Skin epidermis (tissue), 12 donors: ENCODE results near the gene PRKD1.

Experiments used
- H3K27ac ChIP-seq, 21 experiments: fragments of 200-600 bp; sonication (generic) in 11 of 21; one replicate each; pipeline ENCODE4 v1.5.0; 2020; ENCODE audit warnings: mild to moderate bottlenecking in 3 of 21, inconsistent platforms in 2 of 21, moderate library complexity in 2 of 21
- H3K4me3 ChIP-seq, 7 experiments: fragments of 200-600 bp; sonication (generic) in 2 of 7; one replicate each; pipeline ENCODE4 v1.5.0; 2020; ENCODE audit warnings: inconsistent platforms in 2 of 7, mild to moderate bottlenecking in 2 of 7, moderate library complexity in 1 of 7

The PRKD1 gene

GRCh38 chr14:29927376-29928116, at the start of gene PRKD1:
TSS of gene PRKD1 (minus strand) at chr14:29927847.
- peak within 1 kb of the TSS in 16 of 21 experiments; percentile 5 to 81 (median 52) for H3K27ac ChIP-seq

GRCh38 chr14:29971101-29971500, 43.5 kb upstream of the PRKD1 start:
- Histone ChIP-seq H3K4me3 (no peak overlapping the region), H3K27ac (no peak overlapping the region)

More at GRCh38 chr14:29927376-29928116, at the start of gene PRKD1:
- peak within 1 kb of the TSS; percentile 36 to 68 (median 51) for H3K4me3 ChIP-seq

- Histone ChIP-seq H3K27ac (no peak overlapping the region), H3K4me3 (no peak overlapping the region)
Observed at GRCh38 chr14:29955087-29955486, 27.4 kb upstream of the PRKD1 start.

GRCh38 chr14:29953501-29953900, 25.9 kb upstream of the PRKD1 start:
- Histone ChIP-seq H3K27ac (no peak overlapping the region), H3K4me3 (no peak overlapping the region)

GRCh38 chr14:29944091-29944490, 16.4 kb upstream of the PRKD1 start:
- no peak overlapping the region for H3K27ac ChIP-seq

GRCh38 chr14:29941401-29941800, 13.8 kb upstream of the PRKD1 start:
- no peak overlapping the region for H3K4me3 ChIP-seq
- no peak overlapping the region for H3K27ac ChIP-seq

More at GRCh38 chr14:29944091-29944490, 16.4 kb upstream of the PRKD1 start:
- no peak overlapping the region for H3K4me3 ChIP-seq

GRCh38 chr14:29940482-29940881, 12.8 kb upstream of the PRKD1 start:
- Histone ChIP-seq H3K4me3 (no peak overlapping the region), H3K27ac (no peak overlapping the region)

- Histone ChIP-seq H3K27ac (no peak overlapping the region), H3K4me3 (no peak overlapping the region)
Observed at GRCh38 chr14:29937116-29937515, 9.5 kb upstream of the PRKD1 start.

GRCh38 chr14:29930283-29930682, 2.6 kb upstream of the PRKD1 start:
- Histone ChIP-seq H3K27ac (no peak overlapping the region), H3K4me3 (no peak overlapping the region)

- Histone ChIP-seq H3K27ac (peak overlapping the region in 8 of 21 experiments; percentile 5 to 81 (median 56)), H3K4me3 (peak overlapping the region; percentile 36 to 68 (median 51))
Observed at GRCh38 chr14:29928117-29928640, 532 bp upstream of the PRKD1 start.

- peak overlapping the region in 14 of 21 experiments; percentile 9 to 81 (median 55) for H3K27ac ChIP-seq
- H3K4me3 ChIP-seq: peak overlapping the region; percentile 36 to 68 (median 51)
Observed at GRCh38 chr14:29926701-29927375, 809 bp downstream of the PRKD1 start.

- H3K27ac ChIP-seq: no peak overlapping the region
Observed at GRCh38 chr14:29926228-29926627, 1.4 kb downstream of the PRKD1 start.

GRCh38 chr14:29925736-29926135, 1.9 kb downstream of the PRKD1 start:
- no peak overlapping the region for H3K4me3 ChIP-seq
- H3K27ac ChIP-seq: no peak overlapping the region

More at GRCh38 chr14:29926228-29926627, 1.4 kb downstream of the PRKD1 start:
- peak overlapping the region in 4 of 7 experiments; percentile 49 to 68 (median 52) for H3K4me3 ChIP-seq

GRCh38 chr14:29925101-29925722, 2.4 kb downstream of the PRKD1 start:
- no peak overlapping the region for H3K4me3 ChIP-seq

GRCh38 chr14:29919845-29920244, 7.8 kb downstream of the PRKD1 start:
- Histone ChIP-seq H3K27ac (no peak overlapping the region), H3K4me3 (no peak overlapping the region)

More at GRCh38 chr14:29925101-29925722, 2.4 kb downstream of the PRKD1 start:
- H3K27ac ChIP-seq: no peak overlapping the region

GRCh38 chr14:29918981-29919380, 8.7 kb downstream of the PRKD1 start:
- H3K4me3 ChIP-seq: no peak overlapping the region

GRCh38 chr14:29913566-29913965, 14.1 kb downstream of the PRKD1 start:
- Histone ChIP-seq H3K4me3 (no peak overlapping the region), H3K27ac (no peak overlapping the region)

More at GRCh38 chr14:29918981-29919380, 8.7 kb downstream of the PRKD1 start:
- no peak overlapping the region for H3K27ac ChIP-seq

- H3K27ac ChIP-seq: no peak overlapping the region
- no peak overlapping the region for H3K4me3 ChIP-seq
Observed at GRCh38 chr14:29911810-29912209, 15.8 kb downstream of the PRKD1 start.

- no peak overlapping the region for H3K27ac ChIP-seq
- H3K4me3 ChIP-seq: no peak overlapping the region
Observed at GRCh38 chr14:29908652-29909577, 18.7 kb downstream of the PRKD1 start.
